Measurements from ENCODE around the gene NHEJ1. TPM values are rescaled to one million over a fixed set of nuclear protein-coding genes. Genes with fewer than 3 reads are reported as not detected.

The NHEJ1 gene
- total and polyA plus RNA-seq, 8 donors, result 3.9 to 8.7 (median 6.6) TPM

DNA sequence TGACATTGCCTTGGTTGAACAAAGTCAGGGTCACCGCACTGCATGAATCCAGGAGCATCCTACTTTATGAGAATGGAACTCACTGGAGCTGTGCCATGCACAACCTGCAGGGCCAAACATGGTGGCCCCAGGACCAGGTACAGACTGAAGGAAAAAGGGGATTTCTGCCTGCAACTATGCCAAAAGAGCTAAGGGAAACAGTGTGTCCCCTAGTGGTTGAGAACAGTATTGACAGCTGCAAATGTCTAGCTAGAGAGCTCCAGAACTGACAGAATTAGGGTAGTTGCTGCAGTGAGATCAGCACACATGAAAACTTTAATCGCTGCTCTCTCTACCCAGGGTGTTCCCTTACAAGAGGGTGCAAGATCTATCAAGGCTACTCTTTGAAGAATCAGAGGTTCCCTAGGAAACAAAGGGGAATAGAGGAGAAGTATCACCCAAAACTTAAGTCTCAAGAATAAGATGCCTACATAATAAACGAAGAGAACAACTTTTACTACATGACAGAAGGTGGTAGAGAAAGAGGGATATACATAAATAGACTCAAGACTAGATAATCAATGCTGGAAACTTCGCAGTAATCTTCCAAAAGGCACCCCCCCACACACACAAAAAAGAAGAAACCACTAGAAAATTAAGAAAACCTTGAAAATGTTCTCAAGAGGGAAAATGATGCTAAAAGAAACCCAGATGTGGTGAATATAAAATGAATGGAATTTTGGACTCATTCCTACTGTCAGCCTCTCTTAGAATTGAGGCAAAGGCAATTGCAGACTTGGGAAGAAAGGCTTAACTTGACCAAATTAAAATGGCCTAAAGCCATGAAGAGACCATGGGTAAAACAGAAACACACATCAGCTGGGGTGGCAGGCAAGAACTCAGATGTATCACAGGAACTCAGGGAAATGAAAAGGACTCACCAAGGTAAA is 56.2 kb downstream of the NHEJ1 start:
- intact Hi-C loops (cut with DNase I), result no loop called here
- no peaks in the 10 kb centered on the region for H3K4me1 ChIP-seq
- DNase-seq (no peak), FAIRE-seq (no peak), ATAC-seq (peak in 3 of 4 donors; percentile 68 to 84 (median 70))
- H3K9me3 ChIP-seq, result no peaks in the 10 kb centered on the region
- no peak overlapping the region for H3K4me3 ChIP-seq
- TF ChIP-seq CTCF (IDR thresholded peaks at IDR 0.05), result peak; percentile 57 to 79 (median 69)
- whole genome bisulfite sequencing, 2 donors, result 60 to 71% methylated on average over 4 of the region's 4 CpGs
- no peaks in the 10 kb centered on the region for H3K36me3 ChIP-seq
- no peak overlapping the region for H3K27ac ChIP-seq
- H3K27me3 ChIP-seq, result no peaks in the 10 kb centered on the region

GRCh38 chr2:219099329-219099728 is 61.3 kb downstream of the NHEJ1 start:
- ATAC-seq, result no peak
- H3K27me3 ChIP-seq, result no peaks in the 10 kb centered on the region
- no peak overlapping the region for H3K27ac ChIP-seq
- TF ChIP-seq CTCF (IDR thresholded peaks at IDR 0.05), result no peak
- no peak for DNase-seq
- no peaks in the 10 kb centered on the region for H3K36me3 ChIP-seq
- FAIRE-seq, result no peak
- WGBS, 2 donors, result 89 to 90% methylated on average over 1 of the region's 1 CpG
- intact Hi-C loops (cut with DNase I), result no loop called here
- H3K4me1 ChIP-seq, result no peaks in the 10 kb centered on the region
- H3K9me3 ChIP-seq, result no peaks in the 10 kb centered on the region
- no peak overlapping the region for H3K4me3 ChIP-seq

- DNase-seq, result no peak
- no peaks in the 10 kb centered on the region for H3K36me3 ChIP-seq
- H3K27ac ChIP-seq, result no peak overlapping the region
- no peaks in the 10 kb centered on the region for H3K27me3 ChIP-seq
- no peaks in the 10 kb centered on the region for H3K9me3 ChIP-seq
- no peak for TF ChIP-seq CTCF (IDR thresholded peaks at IDR 0.05)
- WGBS, 2 donors, result 84 to 89% methylated on average over 1 of the region's 1 CpG
- FAIRE-seq, result no peak
- H3K4me1 ChIP-seq, result no peaks in the 10 kb centered on the region
- intact Hi-C loops (cut with DNase I), result no loop called here
- no peak overlapping the region for H3K4me3 ChIP-seq
- ATAC-seq, result no peak
Observed at GRCh38 chr2:219095406-219095935, 65.1 kb downstream of the NHEJ1 start.

DNA sequence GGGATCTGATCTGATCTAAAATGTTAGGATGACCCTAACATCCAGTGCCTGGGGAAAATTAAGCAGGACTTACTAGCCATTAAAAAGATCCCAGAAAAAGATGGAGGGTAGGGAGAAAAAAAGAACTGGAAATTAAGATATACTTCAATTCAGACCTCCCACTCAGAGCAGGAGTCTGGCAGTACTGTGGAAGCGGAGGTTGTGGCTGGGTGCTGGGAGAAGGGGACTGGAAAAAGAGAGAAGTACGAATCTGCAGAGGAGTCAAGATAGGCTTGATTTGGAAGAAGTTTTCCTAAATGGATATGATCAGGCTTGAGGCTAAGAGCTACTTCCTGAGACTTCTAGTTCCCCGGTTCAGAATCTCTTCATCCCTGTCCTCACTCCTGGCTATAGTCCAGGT is 66.4 kb downstream of the NHEJ1 start:
- WGBS, 2 donors, result 83 to 87% methylated on average over 3 of the region's 3 CpGs
- TF ChIP-seq CTCF (IDR thresholded peaks at IDR 0.05), result no peak
- intact Hi-C loops (cut with DNase I), result no loop called here
- no peak for FAIRE-seq
- Histone ChIP-seq H3K4me1 (no peaks in the 10 kb centered on the region), H3K4me3 (no peak overlapping the region), H3K9me3 (no peaks in the 10 kb centered on the region), H3K27me3 (no peaks in the 10 kb centered on the region), H3K36me3 (no peaks in the 10 kb centered on the region), H3K27ac (no peak overlapping the region)
- no peak for ATAC-seq
- no peak for DNase-seq
